GM21723 (cell line): Measurements from ENCODE around the gene EIF2A.
"Not testable (repeated sequence)": the region's sequence is repeated elsewhere in the genome, so short reads cannot be mapped to it uniquely, and the experiment has no call there.

Experiments
- ATAC-seq: cut with Tn5 transposase; IDR thresholded peaks from one replicate; pipeline ENCODE4 v1.9.1; 2021; ENCODE audit warnings: mild to moderate bottlenecking, moderate library complexity; ENCODE audit not compliant: unreplicated experiment

Gene EIF2A

GRCh38 chr3:150600647-150601530, 54.3 kb downstream of the EIF2A start:
- not testable (repeated sequence) for ATAC-seq

- ATAC-seq = peak; percentile 6
Observed at GRCh38 chr3:150602426-150603152, 56.0 kb downstream of the EIF2A start.

- peak; percentile 52 for ATAC-seq
Observed at GRCh38 chr3:150603153-150603979, 56.8 kb downstream of the EIF2A start, which contains the start of gene SELENOT. SELENOT (plus strand) TSS chr3:150603321; CDS start chr3:150603363, 42 bp downstream.

DNA sequence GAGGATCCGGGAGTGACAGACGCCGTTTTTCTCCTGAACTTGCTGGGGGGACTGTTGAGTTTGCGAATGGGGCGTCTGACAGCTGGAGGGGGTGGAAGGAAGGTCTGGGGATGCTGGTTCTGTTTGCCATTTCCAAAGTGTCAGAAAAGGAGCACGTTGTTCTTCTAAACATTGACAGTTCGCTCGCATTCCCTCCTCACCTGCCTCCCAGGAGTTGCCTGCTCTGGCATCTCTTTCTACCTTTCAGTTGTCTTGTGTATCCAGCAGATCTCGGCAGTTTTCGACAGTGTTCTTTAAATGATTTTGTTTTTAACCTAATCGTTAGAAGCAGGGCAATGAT, 57.4 kb downstream of the EIF2A start:
- no peak for ATAC-seq

GRCh38 chr3:150605998-150606641, 59.5 kb downstream of the EIF2A start:
- no peak for ATAC-seq

- ATAC-seq = no peak
Observed at GRCh38 chr3:150607267-150608065, 60.9 kb downstream of the EIF2A start.

DNA sequence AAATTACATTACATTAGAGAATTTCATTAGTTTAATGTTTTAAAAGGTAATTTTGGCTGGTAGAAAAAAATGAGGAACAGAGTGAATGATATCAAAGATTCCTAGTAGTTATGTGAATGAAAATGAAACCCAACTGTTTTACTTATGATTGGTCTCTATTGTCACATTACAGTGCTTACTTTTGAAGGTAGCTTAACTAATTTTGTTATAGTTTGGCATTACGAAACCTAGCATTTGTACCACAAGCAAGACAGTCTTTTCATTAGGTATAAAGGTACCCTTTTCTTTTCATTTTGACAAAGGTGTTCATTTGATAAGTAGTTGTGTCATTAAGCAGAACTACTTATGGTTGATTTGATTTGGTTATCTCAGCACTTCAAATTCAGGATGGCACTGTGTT, 63.4 kb downstream of the EIF2A start:
- no peak for ATAC-seq

DNA sequence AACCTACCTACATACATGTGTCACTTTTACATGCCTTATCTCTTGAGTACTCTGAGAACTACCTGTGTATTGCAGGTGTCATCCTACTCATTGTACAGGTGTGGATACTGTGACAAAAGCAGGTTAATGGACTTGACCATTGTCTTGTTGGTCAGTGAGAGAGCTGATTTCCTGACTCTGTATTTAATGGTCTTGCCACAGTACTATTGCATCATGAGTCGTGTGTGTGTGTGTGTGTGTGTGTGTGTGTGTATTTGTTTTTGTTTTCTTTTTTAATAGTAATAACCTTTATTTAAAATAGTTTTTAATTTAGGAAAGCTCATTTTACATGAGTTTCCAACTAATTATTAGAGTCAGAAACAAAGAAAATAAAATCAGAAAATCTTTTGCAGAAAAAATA, 64.2 kb downstream of the EIF2A start:
- no peak for ATAC-seq

DNA sequence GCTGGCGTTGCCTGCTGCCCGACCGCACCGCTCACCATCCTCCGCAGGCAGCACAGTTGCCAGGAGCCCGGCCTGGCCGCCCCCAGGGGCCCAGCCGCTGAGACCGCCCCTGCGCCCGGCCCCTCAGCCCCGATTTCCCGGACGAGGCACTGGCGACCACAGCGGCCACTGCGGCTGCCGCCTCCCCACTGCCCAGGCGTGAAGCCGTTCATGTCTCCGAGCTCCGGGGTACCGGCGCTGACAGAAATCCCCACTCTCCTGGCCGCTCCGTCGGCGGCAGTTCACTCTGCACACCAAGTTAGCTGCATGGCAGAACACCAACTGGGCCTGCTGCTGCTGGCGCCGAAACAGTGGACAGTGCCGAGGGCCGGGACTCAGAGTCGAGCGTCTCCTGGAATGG, 65.1 kb downstream of the EIF2A start:
- ATAC-seq = no peak

DNA sequence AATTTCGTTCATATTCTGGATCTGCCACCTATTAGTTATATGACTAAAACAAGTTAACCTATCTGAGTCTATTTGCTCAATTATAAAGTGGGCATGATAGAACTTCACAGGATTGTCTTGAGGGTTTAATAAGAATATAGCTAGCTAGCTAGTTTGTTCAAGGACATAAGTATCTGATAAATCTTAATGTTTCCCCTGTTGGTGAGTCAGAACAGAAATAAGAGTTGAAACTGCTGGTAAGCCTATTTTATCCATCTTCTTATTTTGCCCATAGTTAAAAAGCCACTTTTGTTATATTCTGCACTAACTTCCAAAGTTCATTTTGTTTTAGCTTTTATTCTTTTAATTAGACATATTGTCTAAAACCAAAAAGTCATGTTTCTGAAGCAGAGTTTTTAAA, 65.9 kb downstream of the EIF2A start:
- ATAC-seq = no peak

GRCh38 chr3:150613034-150613433, 66.4 kb downstream of the EIF2A start:
- ATAC-seq = no peak

DNA sequence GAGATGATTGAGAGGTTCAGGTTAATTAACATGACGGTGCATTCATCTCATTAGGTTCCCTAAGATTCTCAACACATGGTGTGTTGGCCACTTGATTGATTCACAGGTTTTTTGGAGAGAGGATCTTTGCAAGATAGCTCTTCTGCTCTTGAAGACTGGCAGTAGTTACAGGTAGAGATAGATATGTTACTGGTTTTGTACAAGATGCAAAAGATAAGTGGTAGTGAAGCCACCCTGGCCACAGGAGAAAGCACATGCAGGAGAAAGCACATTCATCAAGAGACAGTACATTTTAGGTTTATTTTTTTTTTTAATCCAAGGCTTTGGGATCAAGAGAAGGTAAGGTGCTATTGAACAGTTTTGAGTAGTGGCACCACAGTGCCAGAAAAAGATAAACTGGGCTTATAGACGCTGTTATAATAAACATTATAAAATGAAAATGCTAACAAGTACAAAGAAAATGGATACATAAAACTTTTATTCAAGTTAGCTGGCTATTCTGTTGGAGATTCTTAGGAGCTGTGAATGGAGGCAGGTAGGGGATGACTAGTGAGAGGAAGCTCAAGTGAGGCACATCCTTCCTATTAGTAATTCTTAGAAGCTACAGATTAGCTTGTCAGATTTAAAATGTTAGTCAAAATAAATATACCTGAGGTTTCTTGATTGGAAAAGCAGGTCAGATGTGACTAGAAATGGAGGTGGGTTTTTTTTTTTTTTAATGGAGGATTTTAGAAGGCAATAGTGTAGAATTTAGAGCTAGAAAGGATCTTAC, 67.3 kb downstream of the EIF2A start:
- ATAC-seq = no peak

DNA sequence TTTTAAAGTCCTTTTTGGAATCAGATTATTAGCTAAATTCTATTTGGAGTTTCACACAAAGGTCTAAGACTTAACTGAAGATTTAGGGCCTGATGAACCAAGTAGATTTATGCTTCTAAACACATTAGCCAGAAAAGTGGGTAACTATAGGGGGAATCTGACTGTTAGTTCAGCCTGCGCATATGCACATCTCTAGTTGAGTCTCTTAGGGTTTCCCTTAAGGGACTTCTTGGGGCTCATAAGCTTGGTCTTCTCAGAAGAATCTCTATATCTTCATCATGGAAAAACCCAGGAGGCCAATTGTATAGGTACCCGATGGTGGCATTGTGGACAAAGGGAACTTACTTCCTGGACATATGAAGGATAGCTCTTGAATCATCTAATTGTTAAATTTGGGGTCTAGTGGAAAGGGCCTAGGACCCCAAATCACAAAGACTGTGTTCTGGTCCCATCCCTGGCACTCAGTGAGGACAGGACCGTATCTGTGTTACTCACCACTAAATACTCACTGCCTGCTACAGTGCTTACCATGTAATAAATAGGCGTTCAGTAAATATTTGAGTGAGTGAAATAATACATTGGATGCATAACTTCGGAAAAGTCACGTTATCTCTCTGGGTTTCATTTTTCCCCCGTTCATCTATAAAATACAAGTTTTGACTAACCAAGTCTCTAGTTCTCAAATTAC, 73.6 kb downstream of the EIF2A start:
- no peak for ATAC-seq

DNA sequence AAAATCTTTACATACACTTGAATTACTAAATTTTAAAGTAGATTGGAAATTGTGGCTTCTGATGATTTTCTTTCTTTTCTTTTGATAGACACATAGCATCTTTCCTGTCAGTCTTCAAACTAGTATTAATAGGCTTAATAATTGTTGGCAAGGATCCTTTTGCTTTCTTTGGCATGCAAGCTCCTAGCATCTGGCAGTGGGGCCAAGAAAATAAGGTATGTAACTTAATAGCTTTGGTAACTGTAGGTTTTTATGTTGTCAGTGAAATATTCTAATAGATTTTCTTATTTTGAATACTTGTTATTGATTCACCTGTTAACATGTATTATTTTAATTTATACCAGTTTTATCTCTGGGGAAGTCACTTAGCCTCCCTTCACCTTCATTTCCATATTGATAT, 76.4 kb downstream of the EIF2A start:
- not testable (repeated sequence) for ATAC-seq

GRCh38 chr3:150623945-150624344, 77.4 kb downstream of the EIF2A start:
- ATAC-seq = no peak

- ATAC-seq = no peak
Observed at GRCh38 chr3:150626148-150626930, 79.8 kb downstream of the EIF2A start.

DNA sequence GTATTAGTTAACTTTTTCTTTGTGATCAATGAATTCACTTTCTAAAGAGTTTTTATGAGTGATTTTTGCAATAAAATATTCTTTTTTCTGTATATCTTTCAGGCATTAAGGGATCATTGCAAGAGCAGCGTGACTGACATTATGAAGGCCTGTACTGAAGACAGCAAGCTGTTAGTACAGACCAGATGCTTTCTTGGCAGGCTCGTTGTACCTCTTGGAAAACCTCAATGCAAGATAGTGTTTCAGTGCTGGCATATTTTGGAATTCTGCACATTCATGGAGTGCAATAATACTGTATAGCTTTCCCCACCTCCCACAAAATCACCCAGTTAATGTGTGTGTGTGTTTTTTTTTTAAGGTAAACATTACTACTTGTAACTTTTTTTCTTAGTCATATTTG, 81.0 kb downstream of the EIF2A start:
- no peak for ATAC-seq
